A673 (cell line): Measurements from ENCODE around the gene TLE2. TPM values are rescaled to one million over a fixed set of nuclear protein-coding genes. Genes with fewer than 3 reads are reported as not detected.

Experiments used
- BruUV-seq: library from RNA; stranded (reverse); fragments of 400-500 nt; replicated peaks from 2 replicates; lab custom pipeline; 2021; lab: Mats Ljungman, UMichigan
- CTCF ChIA-PET: fragments of 300-600 bp; sonication (Branson Sonifier 250); formaldehyde crosslinking; loops from one replicate; lab custom pipeline; 2022; ENCODE audit warnings: antibody characterized with exemption; lab: Charles Lee
- POLR2A ChIA-PET: fragments of 300-600 bp; sonication (Branson Sonifier 250); formaldehyde crosslinking; loops from one replicate; lab custom pipeline; 2022; ENCODE audit warnings: antibody characterized with exemption; ENCODE audit not compliant: low non-redundant PET; lab: Charles Lee
- DNase-seq: peaks from one replicate; pipeline ENCODE4 v3.0.0-alpha.2; 2015; ENCODE audit warnings: low spot score
- H3K27ac ChIP-seq: fragments of 200-600 bp; sonication (generic); 2 replicates; pipeline ENCODE4 v1.5.1; 2016; ENCODE audit warnings: mixed run types, low read depth, mild to moderate bottlenecking, mixed read lengths, antibody characterized with exemption, low read length; ENCODE audit not compliant: poor library complexity, severe bottlenecking
- H3K27me3 ChIP-seq: fragments of 200-600 bp; sonication (generic); replicated peaks from 2 replicates; pipeline ENCODE4 v1.6.1; 2017; ENCODE audit warnings: mixed run types, low read depth, mild to moderate bottlenecking, mixed read lengths, antibody characterized with exemption, low read length; ENCODE audit not compliant: insufficient read depth, poor library complexity
- H3K36me3 ChIP-seq: fragments of 200-600 bp; sonication (generic); 2 replicates; pipeline ENCODE4 v1.6.1; 2016; ENCODE audit warnings: mixed run types, mild to moderate bottlenecking, mixed read lengths, antibody characterized with exemption, low read length; ENCODE audit not compliant: insufficient read depth, poor library complexity, severe bottlenecking
- H3K4me1 ChIP-seq: fragments of 200-600 bp; sonication (generic); 2 replicates; pipeline ENCODE4 v1.6.1; 2017; ENCODE audit warnings: mixed run types, mild to moderate bottlenecking, mixed read lengths, antibody characterized with exemption, low read length; ENCODE audit not compliant: insufficient read depth, poor library complexity, severe bottlenecking
- H3K4me3 ChIP-seq: fragments of 200-600 bp; sonication (generic); 2 replicates; pipeline ENCODE4 v1.5.1; 2016; ENCODE audit warnings: low read depth, mixed run types, mild to moderate bottlenecking, mixed read lengths, low read length; ENCODE audit not compliant: poor library complexity, severe bottlenecking
- H3K9me3 ChIP-seq: fragments of 200-600 bp; sonication (generic); 2 replicates; pipeline ENCODE4 v1.6.1; 2016; ENCODE audit warnings: mixed run types, low read depth, mild to moderate bottlenecking, mixed read lengths, antibody characterized with exemption, low read length; ENCODE audit not compliant: poor library complexity, severe bottlenecking
- CTCF ChIP-seq: fragments of 300-800, 200-600 bp; sonication (generic); conservative IDR thresholded peaks from 2 replicates; pipeline ENCODE4 v1.5.1; 2017; ENCODE audit warnings: low read depth, mild to moderate bottlenecking, antibody characterized with exemption, low read length, moderate library complexity, mixed read lengths
- EZH2 ChIP-seq: fragments of 200-600 bp; sonication (generic); IDR thresholded peaks from 2 replicates; pipeline ENCODE4 v1.6.1; 2017; ENCODE audit warnings: borderline replicate concordance, low read depth, mild to moderate bottlenecking, mixed read lengths, antibody characterized with exemption, low read length; ENCODE audit not compliant: poor library complexity, severe bottlenecking
- intact Hi-C: fragments of 100-400 bp; cut with micrococcal nuclease; formaldehyde crosslinking; loops from one replicate; pipeline ENCODE4 v1.10.0; 2022; ENCODE audit not compliant: unreplicated experiment
- total RNA-seq: library from RNA; stranded (reverse); gene quantifications from 2 replicates; pipeline ENCODE4 v1.2.3, GENCODE V29; 2021

Gene TLE2
- total RNA-seq, 1 experiment from 2014 or later, result 10.8 TPM

GRCh38 chr19:3056417-3057088 lies 27.5 kb upstream of the TLE2 start:
- Histone ChIP-seq H3K27me3 (no peaks in the 10 kb centered on the region), H3K9me3 (no peaks in the 10 kb centered on the region), H3K4me3 (no peak overlapping the region), H3K36me3 (peaks cover 69% of the 10 kb centered on the region), H3K27ac (peak overlapping the region; percentile 47), H3K4me1 (peaks cover 20% of the 10 kb centered on the region)
- DNase-seq, result no peak
- no TSS peak for BruUV-seq
- ChIA-PET CTCF (no interaction called here), POLR2A (no interaction called here)
- TF ChIP-seq CTCF, result no peak
- TF ChIP-seq EZH2, result no peak
- intact Hi-C loops, result no loop called here

DNA sequence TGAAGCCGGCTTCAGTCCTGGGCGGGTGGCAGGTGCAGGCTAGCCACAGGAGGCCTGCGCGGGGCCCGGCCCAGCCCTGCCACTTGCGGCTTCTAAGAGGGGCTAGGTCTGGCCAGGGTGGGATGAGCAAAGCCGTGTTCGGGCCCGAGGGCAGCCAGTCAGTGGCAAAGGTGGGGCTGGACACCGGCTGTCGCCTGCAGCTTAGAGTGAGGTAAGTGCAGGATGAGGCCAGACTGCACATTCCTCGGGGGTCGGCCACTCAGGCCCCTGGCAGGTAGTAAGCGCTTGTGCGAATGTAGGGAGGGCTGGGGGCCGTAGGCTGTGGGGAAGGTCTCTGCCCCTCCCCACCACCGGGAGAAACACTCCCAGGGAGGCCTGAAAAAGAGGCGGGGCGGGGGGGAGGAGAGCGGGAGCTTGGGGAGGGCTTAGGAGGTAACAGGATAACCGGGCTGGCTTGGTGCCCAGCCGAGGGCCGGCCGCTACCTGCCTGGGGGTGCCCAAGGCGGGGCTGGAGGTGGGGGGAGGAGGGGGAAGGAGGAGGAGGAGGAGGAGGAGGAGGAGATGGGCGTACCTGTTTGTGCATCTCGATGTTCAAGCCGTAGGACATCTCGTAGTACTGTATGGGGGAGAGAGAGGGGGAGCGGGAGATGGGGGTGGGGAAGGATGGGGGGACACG lies 26.8 kb upstream of the TLE2 start:
- Histone ChIP-seq H3K9me3 (no peaks in the 10 kb centered on the region), H3K4me1 (peaks cover 16% of the 10 kb centered on the region), H3K27me3 (no peaks in the 10 kb centered on the region), H3K36me3 (peaks cover 69% of the 10 kb centered on the region), H3K27ac (peak overlapping the region; percentile 63), H3K4me3 (no peak overlapping the region)
- POLR2A ChIA-PET, result no interaction called here
- CTCF ChIA-PET, result no interaction called here
- DNase-seq, result no peak
- BruUV-seq, result no TSS peak
- intact Hi-C loops, result no loop called here
- TF ChIP-seq CTCF (no peak), EZH2 (no peak)

DNA sequence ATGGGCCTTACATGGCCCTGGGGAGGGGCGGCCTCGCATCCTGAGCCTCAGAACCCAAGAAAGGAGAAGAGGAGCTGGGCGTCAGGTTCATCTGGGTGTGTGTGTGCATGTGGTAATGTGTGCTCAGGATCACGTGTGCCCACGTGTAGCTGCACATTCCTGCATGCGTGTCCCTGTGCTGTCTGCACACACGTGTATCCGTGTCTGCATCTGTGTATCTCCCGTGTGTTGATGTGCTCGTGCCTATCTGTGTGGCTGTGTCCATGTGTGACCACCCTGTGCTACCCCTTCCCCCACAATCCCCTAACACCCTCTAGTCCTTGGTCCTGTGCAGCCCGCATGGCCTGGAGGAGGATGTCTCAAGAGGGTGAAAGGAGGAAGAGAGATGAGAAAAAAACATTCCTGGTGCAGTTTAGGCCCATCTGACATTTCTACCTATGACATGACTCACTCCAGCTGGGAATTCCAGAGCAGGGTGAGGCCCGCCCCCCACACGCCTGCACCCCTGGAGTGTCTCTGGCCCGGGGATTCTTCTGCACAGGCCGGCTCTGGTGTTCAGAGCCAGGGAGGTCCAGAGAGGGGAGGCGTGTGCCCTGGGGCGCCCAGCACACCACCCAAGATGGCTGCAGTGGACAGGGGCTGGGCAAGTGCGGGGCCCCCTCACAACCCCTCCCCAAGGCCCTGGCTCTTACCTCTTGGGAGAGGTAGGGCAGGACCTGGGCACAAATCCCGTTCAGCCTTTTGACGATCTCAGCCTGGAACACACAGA lies 26.1 kb upstream of the TLE2 start:
- intact Hi-C loops, result no loop called here
- POLR2A ChIA-PET, result no interaction called here
- H3K27me3 ChIP-seq, result no peaks in the 10 kb centered on the region

More for the DNA sequence above, 26.1 kb upstream of the TLE2 start:
- TF ChIP-seq EZH2 (no peak), CTCF (no peak)
- CTCF ChIA-PET, result no interaction called here
- Histone ChIP-seq H3K27ac (peak overlapping the region; percentile 63), H3K4me1 (peaks cover 12% of the 10 kb centered on the region), H3K4me3 (no peak overlapping the region), H3K36me3 (peaks cover 64% of the 10 kb centered on the region), H3K9me3 (no peaks in the 10 kb centered on the region)
- DNase-seq, result no peak
- no TSS peak for BruUV-seq
